Measurements from ENCODE around the gene ETFBKMT. TPM values are rescaled to one million over a fixed set of nuclear protein-coding genes. Genes with fewer than 3 reads are reported as not detected.

ETFBKMT gene
- total and polyA plus RNA-seq, 2 of the 4 experiments (the other 2 are of a cell fraction), result 1.2 to 2.5 TPM

- no peak overlapping the region for H3K18ac ChIP-seq (ENCODE audit: low read depth, low read length)
- H2AK5ac ChIP-seq (ENCODE audit: low read depth, low read length), result no peak overlapping the region
- H4K5ac ChIP-seq (ENCODE audit: low read depth, low read length), result no peak overlapping the region
- 85% methylated on average over 2 of the region's 6 CpGs; no CpG with 5 or more reads in 1 of the 2 experiments for WGBS, 2 experiments (ENCODE audit: extremely low coverage in 2 of 2, insufficient read length in 1 of 2)
- no peak overlapping the region for H4K91ac ChIP-seq (ENCODE audit: insufficient read depth, low read depth, low read length)
- H3K4me1 ChIP-seq (ENCODE audit: control insufficient read depth, insufficient read depth, low read length), result no peaks in the 10 kb centered on the region
- no peak overlapping the region for H3K4me3 ChIP-seq (ENCODE audit: insufficient read depth, low read depth, low read length)
- no peak overlapping the region for H2BK5ac ChIP-seq (ENCODE audit: low read depth, low read length, poor library complexity, severe bottlenecking)
- no peaks in the 10 kb centered on the region for H3K9me1 ChIP-seq (ENCODE audit: insufficient read depth, low read length)
- DNase-seq, result no peak
- H3K36me3 ChIP-seq (ENCODE audit: control insufficient read depth, insufficient read depth, low read length), result no peaks in the 10 kb centered on the region
- dilution Hi-C loops (cut with HindIII; ENCODE audit: low sequenced_read_pairs, unreplicated experiment) (no loop called here), intact Hi-C loops (cut with micrococcal nuclease) (no loop called here), in situ Hi-C loops (cut with MboI; ENCODE audit: low sequenced_read_pairs) (loop anchor here (25.0 kb wide), 2 partner anchors 398 to 1023 kb away; partner anchors contain the start of gene DNM1L)
- no peak overlapping the region for H3K4me2 ChIP-seq (ENCODE audit: low read depth, low read length)
- TF ChIP-seq RFX5 (IDR thresholded peaks at IDR 0.05; ENCODE audit: low read depth, low read length) (no peak), MAZ (IDR thresholded peaks at IDR 0.05; ENCODE audit: borderline replicate concordance, low read depth, low read length) (no peak), CEBPB (IDR thresholded peaks at IDR 0.05; ENCODE audit: low read depth, low read length) (no peak), FOS (IDR thresholded peaks at IDR 0.05; ENCODE audit: low read depth, low read length) (no peak), MXI1 (IDR thresholded peaks at IDR 0.05; ENCODE audit: borderline replicate concordance, low read depth, low read length) (no peak), CHD1 (IDR thresholded peaks at IDR 0.05; ENCODE audit: low read depth, low read length) (no peak), RCOR1 (IDR thresholded peaks at IDR 0.05; ENCODE audit: insufficient replicate concordance, low read length) (no peak), MAFK (IDR thresholded peaks at IDR 0.05; ENCODE audit: low read depth, low read length) (no peak), RAD21 (IDR thresholded peaks at IDR 0.05; ENCODE audit: low read length) (no peak), SMC3 (IDR thresholded peaks at IDR 0.05; ENCODE audit: low read depth, low read length) (no peak), POLR2A (IDR thresholded peaks at IDR 0.05; ENCODE audit: low read depth, low read length) (no peak), NFE2L2 (IDR thresholded peaks at IDR 0.05; ENCODE audit: low read depth, low read length) (no peak), BHLHE40 (IDR thresholded peaks at IDR 0.05; ENCODE audit: low read depth, low read length) (no peak), USF2 (IDR thresholded peaks at IDR 0.05; ENCODE audit: low read depth, low read length) (no peak)
- TF ChIP-seq, protein P1, sequence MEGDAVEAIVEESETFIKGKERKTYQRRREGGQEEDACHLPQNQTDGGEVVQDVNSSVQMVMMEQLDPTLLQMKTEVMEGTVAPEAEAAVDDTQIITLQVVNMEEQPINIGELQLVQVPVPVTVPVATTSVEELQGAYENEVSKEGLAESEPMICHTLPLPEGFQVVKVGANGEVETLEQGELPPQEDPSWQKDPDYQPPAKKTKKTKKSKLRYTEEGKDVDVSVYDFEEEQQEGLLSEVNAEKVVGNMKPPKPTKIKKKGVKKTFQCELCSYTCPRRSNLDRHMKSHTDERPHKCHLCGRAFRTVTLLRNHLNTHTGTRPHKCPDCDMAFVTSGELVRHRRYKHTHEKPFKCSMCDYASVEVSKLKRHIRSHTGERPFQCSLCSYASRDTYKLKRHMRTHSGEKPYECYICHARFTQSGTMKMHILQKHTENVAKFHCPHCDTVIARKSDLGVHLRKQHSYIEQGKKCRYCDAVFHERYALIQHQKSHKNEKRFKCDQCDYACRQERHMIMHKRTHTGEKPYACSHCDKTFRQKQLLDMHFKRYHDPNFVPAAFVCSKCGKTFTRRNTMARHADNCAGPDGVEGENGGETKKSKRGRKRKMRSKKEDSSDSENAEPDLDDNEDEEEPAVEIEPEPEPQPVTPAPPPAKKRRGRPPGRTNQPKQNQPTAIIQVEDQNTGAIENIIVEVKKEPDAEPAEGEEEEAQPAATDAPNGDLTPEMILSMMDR (conservative IDR thresholded peaks at IDR 0.05; ENCODE audit: low read depth, low read length), result no peak
- TF ChIP-seq, protein P2, sequence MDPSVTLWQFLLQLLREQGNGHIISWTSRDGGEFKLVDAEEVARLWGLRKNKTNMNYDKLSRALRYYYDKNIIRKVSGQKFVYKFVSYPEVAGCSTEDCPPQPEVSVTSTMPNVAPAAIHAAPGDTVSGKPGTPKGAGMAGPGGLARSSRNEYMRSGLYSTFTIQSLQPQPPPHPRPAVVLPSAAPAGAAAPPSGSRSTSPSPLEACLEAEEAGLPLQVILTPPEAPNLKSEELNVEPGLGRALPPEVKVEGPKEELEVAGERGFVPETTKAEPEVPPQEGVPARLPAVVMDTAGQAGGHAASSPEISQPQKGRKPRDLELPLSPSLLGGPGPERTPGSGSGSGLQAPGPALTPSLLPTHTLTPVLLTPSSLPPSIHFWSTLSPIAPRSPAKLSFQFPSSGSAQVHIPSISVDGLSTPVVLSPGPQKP (IDR thresholded peaks at IDR 0.05; ENCODE audit: borderline replicate concordance, low read depth, low read length), result no peak
- H3K14ac ChIP-seq (replicated peaks; ENCODE audit: low read depth, low read length), result no peak overlapping the region
- H4K8ac ChIP-seq (ENCODE audit: low read depth in 2 of 2, low read length in 2 of 2), result no peak overlapping the region
- no peak overlapping the region for H3K4ac ChIP-seq (ENCODE audit: low read depth, low read length)
- no TSS peak for BruUV-seq (replicated peaks)
- no peak overlapping the region for H2AK9ac ChIP-seq (replicated peaks; ENCODE audit: low read depth, low read length, poor library complexity)
- no peak overlapping the region for H2BK120ac ChIP-seq (ENCODE audit: low read depth, low read length)
- no peak overlapping the region for H3K56ac ChIP-seq (ENCODE audit: extremely low read depth, insufficient read depth, low read length)
- no peak overlapping the region for H2AFZ ChIP-seq (replicated peaks; ENCODE audit: low read length, poor library complexity)
- no peak overlapping the region for H2BK20ac ChIP-seq (ENCODE audit: low read depth, low read length)
- POLR2A ChIA-PET (ENCODE audit: unreplicated experiment), result no interaction called here
- H3K9ac ChIP-seq (ENCODE audit: low read depth, low read length), result no peak overlapping the region
- H3K79me1 ChIP-seq (ENCODE audit: low read depth in 1 of 2, low read length in 2 of 2), result peaks cover 0 to 5% of the 10 kb centered on the region in 2 experiments; a peak in 2 of 4 replicates
- H3K23ac ChIP-seq (ENCODE audit: low read depth, low read length), result no peak overlapping the region
- no peak overlapping the region for H2BK15ac ChIP-seq (ENCODE audit: low read depth, low read length)
- no peaks in the 10 kb centered on the region for H3K27me3 ChIP-seq (ENCODE audit: control insufficient read depth, insufficient read depth, low read length)
- H4K20me1 ChIP-seq (ENCODE audit: insufficient read depth, low read length), result no peaks in the 10 kb centered on the region
- no peak overlapping the region for H3K27ac ChIP-seq (ENCODE audit: insufficient read depth, low read length)
- ATAC-seq (ENCODE audit: low read depth), result no peak
- CTCF ChIA-PET, result no interaction called here
- peaks cover 4% of the 10 kb centered on the region; the same call in 1 of the 2 replicates for H3K9me3 ChIP-seq (ENCODE audit: control insufficient read depth, insufficient read depth, low read length)
Observed at GRCh38 chr12:31664038-31664437, 4.5 kb downstream of the ETFBKMT start.
